NCI-H2196 treated with DMSO at 0.1 percent for 48 hours (cell line): Measurements from ENCODE around the gene COL4A6.
A peak's percentile ranks its signal among the peaks of the same experiment; 100 is the strongest.

ENCODE experiments used
- DNase-seq: peaks from one replicate; lab custom pipeline; 2025; ENCODE audit not compliant: unreplicated experiment; lab: John Stamatoyannopoulos, UW

The COL4A6 gene

GRCh38 chrX:108341947-108342346, 96.3 kb downstream of the COL4A6 start:
- DNase-seq, result no peak

DNA sequence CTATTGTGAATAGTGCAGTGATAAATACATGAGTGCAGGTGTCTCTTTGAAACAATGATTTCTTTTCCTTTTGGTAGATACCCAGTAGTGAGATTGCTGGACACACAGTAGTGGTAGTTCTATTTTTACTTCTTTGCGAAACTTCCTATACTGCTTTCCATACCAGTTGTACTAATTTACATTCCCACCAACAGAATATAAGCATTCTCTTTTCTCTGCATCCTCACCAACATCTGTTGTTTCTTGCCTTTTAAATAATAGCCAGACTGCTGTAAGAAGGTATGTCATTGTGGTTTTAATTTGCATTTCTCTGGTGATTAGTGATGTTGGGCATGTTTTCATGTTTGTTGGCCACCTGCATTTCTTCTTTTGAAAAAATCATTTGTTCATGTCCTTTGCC, 105.9 kb downstream of the COL4A6 start:
- DNase-seq, result no peak

DNA sequence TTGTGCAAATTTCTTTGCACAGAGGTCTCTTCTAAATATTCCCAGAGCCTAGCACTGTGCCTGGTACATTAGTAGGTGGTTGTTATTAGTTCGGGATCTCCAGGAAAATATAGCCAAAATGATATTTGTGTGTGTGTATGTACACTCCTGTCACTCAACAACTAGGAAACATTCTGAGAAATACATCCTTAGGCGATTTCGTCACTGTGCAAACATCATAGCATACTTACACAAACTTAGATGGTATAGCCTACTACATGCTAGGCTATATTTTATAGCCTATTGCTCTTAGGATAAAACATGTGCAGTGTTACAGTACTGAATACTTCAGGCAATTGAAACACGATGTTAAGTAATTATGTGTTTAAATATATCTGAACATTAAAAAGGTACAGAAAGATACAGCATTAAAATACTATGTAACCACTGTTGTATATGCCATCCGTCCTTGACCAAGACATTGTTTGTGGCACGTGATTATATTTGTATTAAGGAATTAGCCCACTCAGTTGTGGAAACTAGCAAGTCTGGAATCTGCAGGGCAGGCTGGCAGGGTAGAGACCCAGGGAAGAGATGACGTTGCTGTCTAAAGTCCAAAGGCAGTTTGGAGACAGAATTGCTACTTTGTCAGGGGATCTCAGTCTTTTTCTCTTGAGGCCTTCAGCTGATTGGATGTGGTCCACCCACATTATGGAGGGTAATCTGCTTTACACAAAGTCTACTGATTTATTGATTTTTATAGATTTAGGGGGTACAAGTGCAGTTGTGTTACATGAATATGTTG, 106.9 kb downstream of the COL4A6 start:
- DNase-seq, result no peak

GRCh38 chrX:108323751-108324150, 114.5 kb downstream of the COL4A6 start:
- no peak for DNase-seq

GRCh38 chrX:108322234-108322633, 116.0 kb downstream of the COL4A6 start:
- DNase-seq, result no peak

- DNase-seq, result no peak
Observed at GRCh38 chrX:108316456-108316855, 121.8 kb downstream of the COL4A6 start.

DNA sequence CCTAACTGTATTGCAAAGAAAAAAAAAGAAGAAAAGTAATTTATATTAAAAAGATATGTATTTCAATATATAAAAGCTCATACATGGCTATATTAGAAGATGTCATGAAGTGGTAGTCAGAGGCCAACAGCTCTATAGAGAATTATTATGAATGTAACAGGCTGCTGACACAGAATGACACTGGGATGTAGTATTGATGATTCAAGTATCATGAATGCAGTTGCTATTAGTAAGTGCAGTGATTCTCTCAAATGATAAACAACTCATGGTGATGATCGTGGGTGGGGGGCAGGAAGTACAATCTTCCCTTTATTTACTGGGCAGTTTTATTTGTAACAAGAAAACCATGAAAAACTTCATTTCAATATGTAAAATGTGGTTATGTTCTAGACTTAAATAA, 124.6 kb downstream of the COL4A6 start:
- DNase-seq, result no peak

DNA sequence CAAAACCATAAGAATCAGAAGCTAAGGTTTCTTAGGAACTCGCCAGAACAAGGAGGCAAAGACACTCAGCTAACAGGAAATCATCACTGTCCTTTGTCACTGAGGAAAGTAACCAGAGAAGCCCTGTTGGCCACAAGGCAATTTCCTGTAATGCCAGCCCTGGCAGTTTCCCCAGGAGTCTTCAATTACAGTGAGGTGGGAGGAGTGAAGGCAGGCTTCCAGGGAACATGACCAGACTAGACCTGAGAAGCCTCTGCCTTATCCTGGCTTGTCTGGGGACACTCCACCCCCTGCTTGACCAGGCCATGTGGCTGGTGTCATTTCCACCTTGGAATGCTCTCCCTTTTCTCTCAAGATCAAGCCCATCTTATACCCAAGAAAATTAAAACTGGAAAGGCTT, 125.3 kb downstream of the COL4A6 start:
- peak; percentile 42 for DNase-seq

DNA sequence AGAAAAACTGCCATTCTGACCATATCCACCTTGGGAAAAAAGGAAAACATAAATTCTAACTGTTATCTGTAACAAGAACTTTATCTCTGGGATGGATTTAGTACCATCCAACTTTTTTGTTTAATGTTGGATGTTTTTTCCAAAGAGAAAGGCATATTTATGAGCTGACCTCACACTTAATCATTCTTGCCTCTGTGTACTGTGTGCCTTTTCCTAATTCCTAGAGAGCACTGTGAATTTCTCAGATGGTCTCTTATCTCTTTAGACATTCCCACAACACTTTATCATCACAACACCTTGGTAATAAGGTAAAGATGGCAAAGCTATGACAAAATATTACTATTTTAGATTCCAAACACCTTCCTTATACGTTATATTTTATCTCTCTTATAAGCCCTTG, 126.2 kb downstream of the COL4A6 start:
- DNase-seq, result no peak

GRCh38 chrX:108310506-108310905, 127.7 kb downstream of the COL4A6 start:
- DNase-seq, result peak; percentile 5

GRCh38 chrX:108309144-108309543, 129.1 kb downstream of the COL4A6 start:
- DNase-seq, result no peak

- DNase-seq, result no peak
Observed at GRCh38 chrX:108307132-108308085, 130.8 kb downstream of the COL4A6 start.

DNA sequence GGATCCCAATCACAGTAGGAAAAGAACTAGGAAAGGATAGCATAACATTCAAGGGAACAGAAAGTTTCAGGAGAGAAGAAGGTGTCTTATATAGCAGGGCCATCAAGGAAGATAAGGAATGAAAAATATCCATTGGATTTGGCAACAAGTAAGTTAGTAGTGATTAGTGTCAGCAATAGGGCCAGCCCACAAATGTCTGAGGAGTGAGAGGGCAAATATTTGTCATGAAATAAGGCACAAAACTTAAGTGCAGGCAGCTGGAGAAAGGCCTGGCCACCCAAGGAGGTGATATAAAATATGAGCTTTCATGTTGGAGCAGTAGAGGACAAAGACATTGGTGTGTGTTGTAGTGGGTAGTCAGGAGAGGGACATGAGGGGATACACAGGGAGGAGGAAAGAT, 132.1 kb downstream of the COL4A6 start:
- DNase-seq, result no peak

- no peak for DNase-seq
Observed at GRCh38 chrX:108304757-108305156, 133.5 kb downstream of the COL4A6 start.

DNA sequence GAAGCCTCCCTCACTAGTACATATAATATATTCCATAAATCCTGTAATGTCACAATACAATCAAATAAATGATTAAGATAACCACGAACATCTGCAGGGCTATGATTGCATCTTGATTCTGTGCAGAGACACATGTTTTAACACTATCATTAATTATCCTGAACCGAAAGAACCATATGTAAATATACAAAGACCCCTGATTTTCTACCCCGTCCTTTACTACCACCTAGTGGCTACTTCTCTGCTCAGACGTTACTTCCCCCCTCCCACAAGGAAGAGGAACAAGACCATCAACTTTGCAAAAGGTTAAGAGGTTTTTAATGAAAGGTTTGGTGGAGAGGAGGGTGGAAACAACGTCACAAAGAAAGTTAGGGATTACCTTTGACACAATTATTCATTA, 134.0 kb downstream of the COL4A6 start:
- no peak for DNase-seq

DNA sequence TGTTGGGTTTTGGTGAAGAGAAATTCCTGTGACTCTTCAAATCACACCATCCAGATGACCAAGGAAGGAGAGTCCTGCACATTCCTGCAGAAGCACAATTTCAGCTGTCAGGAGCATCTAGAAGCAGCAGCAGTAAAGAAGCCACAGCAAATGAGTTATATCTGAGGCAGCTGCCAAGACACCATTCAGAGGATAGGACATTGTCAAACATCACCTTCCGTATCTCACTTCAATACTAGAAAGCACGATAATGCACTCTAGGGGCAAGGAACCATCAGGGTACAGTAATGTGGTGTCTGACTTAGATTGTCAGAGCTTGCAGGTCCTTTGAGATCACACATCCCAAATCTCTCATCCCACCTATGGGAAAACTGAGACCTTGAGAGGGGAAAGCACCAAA, 134.5 kb downstream of the COL4A6 start:
- no peak for DNase-seq

DNA sequence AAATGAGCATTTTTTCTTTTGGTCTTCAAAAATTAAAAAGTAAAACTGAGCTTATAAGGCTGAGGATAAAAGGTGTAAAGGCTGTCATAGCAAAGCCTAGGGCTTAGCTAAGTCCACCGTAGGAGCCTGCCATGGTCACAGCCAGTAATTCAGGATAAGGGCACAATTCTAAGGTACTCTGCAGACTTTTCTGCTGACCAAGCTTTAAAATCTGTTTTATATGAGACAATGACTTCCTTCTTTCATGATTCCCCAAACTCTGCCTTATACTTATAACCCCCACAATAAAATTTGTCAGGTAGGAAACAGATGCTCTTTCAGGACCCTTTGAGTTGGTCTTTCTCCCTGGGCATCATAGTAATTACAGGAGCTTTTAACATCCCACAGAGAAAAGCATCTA, 138.5 kb downstream of the COL4A6 start:
- no peak for DNase-seq

DNA sequence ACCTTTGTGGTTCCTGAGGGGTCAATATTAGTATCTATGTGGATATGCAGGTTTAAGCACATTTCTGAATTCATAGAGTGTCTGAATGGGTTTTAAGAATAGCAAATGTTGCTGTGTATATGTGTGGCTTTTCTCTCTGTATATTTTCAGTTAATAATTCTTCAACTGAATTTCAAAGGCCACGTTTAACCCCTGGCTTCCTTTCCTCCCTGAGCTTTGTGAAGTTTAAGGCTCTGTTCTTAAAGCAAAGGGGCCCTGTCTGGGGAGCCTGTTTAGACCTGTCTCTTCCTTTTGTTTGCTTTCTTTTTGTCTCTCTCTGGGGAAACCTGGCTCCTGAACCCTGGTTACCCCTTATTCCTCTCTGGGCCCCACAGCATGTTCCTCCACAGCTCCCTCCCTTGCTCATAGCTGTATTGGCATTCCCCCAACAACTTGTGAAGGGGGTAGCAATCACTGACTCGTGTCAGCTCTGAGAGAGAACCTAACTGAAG, 139.1 kb downstream of the COL4A6 start:
- no peak for DNase-seq

- no peak for DNase-seq
Observed at GRCh38 chrX:108298165-108298602, 140.0 kb downstream of the COL4A6 start.

DNA sequence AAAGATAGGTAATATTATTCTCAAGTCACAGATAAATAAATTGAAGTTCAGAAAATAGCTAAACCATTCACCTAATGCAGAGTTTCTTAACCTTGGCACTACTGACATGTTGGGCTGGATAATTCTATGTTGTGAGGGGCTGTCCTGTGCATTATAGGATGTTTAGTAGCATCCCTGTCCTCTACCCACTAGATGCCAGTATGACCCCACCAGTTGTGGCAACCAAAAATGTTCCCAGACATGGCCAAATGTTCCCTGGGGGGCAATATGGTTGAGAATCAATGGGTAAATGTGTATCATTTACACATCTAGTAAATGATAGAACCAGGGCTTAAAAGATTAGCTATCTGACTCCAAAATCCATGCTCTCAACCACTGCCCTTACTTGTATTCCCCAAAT, 140.9 kb downstream of the COL4A6 start:
- DNase-seq, result no peak

- no peak for DNase-seq
Observed at GRCh38 chrX:108292053-108292452, 146.2 kb downstream of the COL4A6 start.

DNA sequence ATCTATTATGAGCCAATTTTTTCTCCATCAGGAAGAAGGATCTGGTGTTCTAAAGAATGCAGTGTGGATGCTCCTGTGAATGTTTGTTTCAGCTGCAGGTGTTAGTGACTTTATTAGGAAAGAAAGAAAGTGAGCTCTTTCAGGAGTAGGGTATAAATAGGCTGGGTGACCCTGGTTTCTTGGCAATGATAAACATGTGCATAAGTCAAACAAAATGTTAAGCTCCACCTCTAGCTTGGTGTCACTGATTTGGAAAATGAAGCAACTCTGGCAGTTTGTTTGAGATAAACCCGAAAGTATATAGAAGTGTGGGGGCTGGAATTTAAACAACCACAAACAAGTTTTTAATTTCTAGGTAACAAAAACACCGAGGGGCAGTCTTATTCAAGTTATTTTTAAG, 152.3 kb downstream of the COL4A6 start:
- DNase-seq, result no peak
